Pancreas (tissue), 10 donors: ENCODE measurements around the gene NPRL2. TPM values are rescaled to one million over a fixed set of nuclear protein-coding genes. Genes with fewer than 3 reads are reported as not detected.

Experiments used
- ATAC-seq, 4 donors: fragments of 200-7000 bp; cut with Tn5 transposase; one replicate each; pipeline versions ENCODE4 v1.8.0 to v1.9.1; 2020; ENCODE audit warnings: mild to moderate bottlenecking in 4 of 4, moderate library complexity in 4 of 4
- DNase-seq, 6 donors: peaks; one replicate each; pipeline ENCODE4 v3.0.0-alpha.2; 2020
- FAIRE-seq: peaks from 2 replicates; lab custom pipeline; 2012; peaks lifted over from hg19 to GRCh38; lab: Jason Lieb, UNC
- H3K27ac ChIP-seq, 4 donors: fragments of 200-600 bp; sonication (generic); 1 replicate in 3 of 4; 2 replicates in 1 of 4; pipeline versions ENCODE4 v1.5.0 to v1.8.0; 2020
- H3K27me3 ChIP-seq, 4 donors: fragments of 200-600 bp; one replicate each; pipeline ENCODE4 v1.8.0; 2021
- H3K36me3 ChIP-seq, 3 donors: fragments of 200-600 bp; sonication (generic) in 1 of 3; one replicate each; pipeline versions ENCODE4 v1.5.0 to v1.8.0; 2020 to 2021
- H3K4me1 ChIP-seq, 3 donors: fragments of 200-600 bp; one replicate each; pipeline ENCODE4 v1.8.0; 2021
- H3K4me3 ChIP-seq, 4 donors: fragments of 200-600 bp; sonication (generic) in 2 of 4; one replicate each; pipeline versions ENCODE4 v1.5.0 to v1.8.0; 2020 to 2021
- H3K9me3 ChIP-seq, 4 donors: fragments of 200-600 bp; one replicate each; pipeline ENCODE4 v1.8.0; 2021
- WGBS, 2 donors: extraction: QIAGEN DNeasy Blood & Tissue Kit; methylation state at CpG; one replicate each; pipeline ENCODE4 v1.1.7; 2013; 5-methylcytosine and 5-hydroxymethylcytosine counted together
- intact Hi-C, 3 donors: fragments of 100-400 bp; cut with DNase I; formaldehyde crosslinking; loops; one replicate each; pipeline versions ENCODE4 v1.11.1 to v1.14.2; 2022
- polyA plus RNA-seq, 2 donors: library from polyadenylated mRNA; stranded (reverse); fragments of 200-250 nt; gene quantifications; one replicate each; pipeline ENCODE4 v1.2.3, GENCODE V29; 2013
- total RNA-seq, 6 donors: library from RNA; stranded (reverse); fragmentation: NEBNext Ultra II Directional in 4 of 6; extraction: Animal tissue kit (Norgen Biotek cat#: 25700) in 4 of 6; gene quantifications; one replicate each; pipeline versions ENCODE4 v1.2.1 to v1.2.4, GENCODE V29; 2021 to 2023
- TF ChIP-seq, protein P1 (sequence below), 4 donors: fragments of 200-600 bp; sonication (generic) in 3 of 4; IDR thresholded peaks; one replicate each; pipeline versions ENCODE4 v1.5.0 to v1.8.0; 2021; ENCODE audit warnings: antibody characterized with exemption in 4 of 4
- donor health status: healthy with polysubstance abuse.
- donor health status: DM: no; HTN: no; CAD: no; lungs with moderate emphysema.
- donor health status: DM: no; HTN: no; CAD: no.
- donor health status: control.
- donor health status: control.
- donor health status: Bipolar disorder and iron deficiency.
- donor health status: DM: yes; HTN: yes; CAD: no.
- donor health status: DM: no; HTN: no; CAD: no.
- donor health status: DM: no; HTN: no; CAD: no.
- donor health status: DM: yes; HTN: yes; CAD: no.

NPRL2 gene
- total and polyA plus RNA-seq, 8 donors, result 17.1 to 41.8 (median 20.3) TPM

DNA sequence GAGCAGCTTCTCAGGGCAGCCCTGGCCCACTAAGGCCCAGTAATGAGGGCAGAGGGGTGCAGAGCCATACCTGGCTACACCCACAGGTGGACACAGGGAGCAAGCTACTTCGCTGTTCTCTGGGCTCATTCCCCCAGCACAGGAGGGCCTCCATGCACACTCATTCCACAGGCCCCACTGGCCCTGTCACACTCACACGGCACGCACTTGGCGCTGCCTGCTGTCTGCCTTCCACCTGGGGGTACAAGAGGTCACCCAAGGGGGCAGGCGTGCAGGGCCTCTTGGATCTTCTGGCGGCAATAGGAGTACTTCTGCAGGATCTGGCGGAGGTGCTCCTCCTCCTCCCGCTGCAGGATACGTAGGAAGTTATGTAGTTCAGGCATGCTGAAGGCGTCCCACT is 20.2 kb downstream of the NPRL2 start:
- intact Hi-C loops, result no loop called here
- no peak overlapping the region for H3K4me3 ChIP-seq
- no peaks in the 10 kb centered on the region for H3K9me3 ChIP-seq
- H3K27ac ChIP-seq, result no peak overlapping the region
- ATAC-seq (no peak), DNase-seq (peak in 1 of 6 donors; percentile 47), FAIRE-seq (no peak)
- peaks cover 18 to 37% (median 23%) of the 10 kb centered on the region in 3 donors for H3K4me1 ChIP-seq
- TF ChIP-seq, protein P1, sequence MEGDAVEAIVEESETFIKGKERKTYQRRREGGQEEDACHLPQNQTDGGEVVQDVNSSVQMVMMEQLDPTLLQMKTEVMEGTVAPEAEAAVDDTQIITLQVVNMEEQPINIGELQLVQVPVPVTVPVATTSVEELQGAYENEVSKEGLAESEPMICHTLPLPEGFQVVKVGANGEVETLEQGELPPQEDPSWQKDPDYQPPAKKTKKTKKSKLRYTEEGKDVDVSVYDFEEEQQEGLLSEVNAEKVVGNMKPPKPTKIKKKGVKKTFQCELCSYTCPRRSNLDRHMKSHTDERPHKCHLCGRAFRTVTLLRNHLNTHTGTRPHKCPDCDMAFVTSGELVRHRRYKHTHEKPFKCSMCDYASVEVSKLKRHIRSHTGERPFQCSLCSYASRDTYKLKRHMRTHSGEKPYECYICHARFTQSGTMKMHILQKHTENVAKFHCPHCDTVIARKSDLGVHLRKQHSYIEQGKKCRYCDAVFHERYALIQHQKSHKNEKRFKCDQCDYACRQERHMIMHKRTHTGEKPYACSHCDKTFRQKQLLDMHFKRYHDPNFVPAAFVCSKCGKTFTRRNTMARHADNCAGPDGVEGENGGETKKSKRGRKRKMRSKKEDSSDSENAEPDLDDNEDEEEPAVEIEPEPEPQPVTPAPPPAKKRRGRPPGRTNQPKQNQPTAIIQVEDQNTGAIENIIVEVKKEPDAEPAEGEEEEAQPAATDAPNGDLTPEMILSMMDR (IDR thresholded peaks at IDR 0.05), result no peak
- H3K36me3 ChIP-seq, result peaks cover 8 to 34% (median 22%) of the 10 kb centered on the region in 3 donors
- 90 to 92% methylated on average over 10 of the region's 10 CpGs for WGBS, 2 donors
- H3K27me3 ChIP-seq, result no peaks in the 10 kb centered on the region

DNA sequence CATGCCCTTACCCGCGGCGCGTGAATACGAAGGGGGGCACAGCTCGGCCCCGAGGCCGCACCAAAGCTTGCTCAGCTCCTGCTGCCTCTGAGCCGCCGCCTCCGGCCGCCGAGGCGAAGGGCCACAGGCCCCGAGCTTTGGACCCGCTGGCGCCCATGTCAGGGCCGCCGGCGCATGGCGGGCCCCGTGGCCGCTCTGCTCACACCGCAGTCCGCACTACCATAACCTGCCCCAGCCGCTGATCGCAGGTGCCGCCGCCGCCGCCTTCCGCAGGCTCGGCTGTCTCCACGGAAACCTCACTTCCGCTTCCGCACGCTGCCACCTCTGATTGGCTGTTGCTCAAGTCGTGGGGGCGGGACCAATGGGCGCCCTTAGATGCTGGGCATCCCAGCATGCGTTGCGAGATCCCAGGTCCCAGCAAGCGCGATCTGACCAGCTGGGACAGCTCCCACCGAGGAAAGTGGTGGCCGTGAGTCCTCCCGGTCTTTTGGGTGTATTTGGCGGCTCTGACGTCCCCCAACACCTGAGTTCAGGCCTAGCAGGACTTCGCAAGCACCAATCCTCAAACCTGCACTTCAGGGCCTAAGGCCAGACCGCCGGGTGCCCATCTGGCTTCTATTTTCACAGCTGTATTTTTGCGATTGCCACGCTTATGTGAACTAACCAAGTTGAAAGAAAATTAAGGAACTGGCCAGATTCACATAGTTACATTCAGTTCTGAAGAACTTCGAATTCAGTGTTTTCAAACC is 22.5 kb downstream of the NPRL2 start, which contains the start of gene TUSC2:
Gene TUSC2 (minus strand): TSS at position 281 of the 749 bp plus-strand sequence. CDS start 124 bp downstream, at position 157.
- intact Hi-C loops, result loop anchor here in 1 of 3 donors (10.0 kb wide), 1 partner anchor 73 kb away; no protein-coding TSS in a partner anchor
- H3K27ac ChIP-seq, result peak within 1 kb of the TSS; percentile 61 to 86 (median 80)
- 1% methylated on average over 38 to 55 of the region's 55 CpGs for WGBS, 2 donors

DNA sequence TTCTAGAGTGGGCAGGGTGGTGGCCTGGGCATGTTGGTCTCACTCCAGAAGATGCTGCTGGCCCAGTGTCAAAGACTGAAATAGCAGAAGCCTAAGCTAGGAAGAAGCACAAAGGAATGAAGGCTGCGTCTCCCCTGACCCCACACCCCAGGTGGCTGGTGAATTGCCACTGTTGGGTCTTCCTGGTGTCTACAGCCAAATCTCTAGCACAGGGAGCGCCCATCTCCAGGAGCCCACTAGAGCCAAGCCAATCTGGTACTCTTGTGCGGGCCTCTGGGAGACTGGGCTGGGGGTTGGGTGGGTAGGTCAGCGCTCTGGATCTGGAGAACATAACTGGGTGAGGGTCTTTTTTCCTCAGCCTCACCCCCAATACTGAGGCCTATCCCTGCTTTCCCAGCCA is 23.4 kb downstream of the NPRL2 start:
- Histone ChIP-seq H3K4me3 (peak overlapping the region; percentile 87 to 100 (median 94)), H3K9me3 (no peaks in the 10 kb centered on the region), H3K27me3 (no peaks in the 10 kb centered on the region), H3K4me1 (peaks cover 8 to 19% (median 12%) of the 10 kb centered on the region in 3 donors), H3K27ac (peak overlapping the region in 1 of 4 donors; percentile 23), H3K36me3 (peaks cover 8 to 31% (median 22%) of the 10 kb centered on the region in 3 donors)
- no peak for ATAC-seq
- TF ChIP-seq, protein P1 (IDR thresholded peaks at IDR 0.05), result no peak
- intact Hi-C loops, result loop anchor here in 1 of 3 donors (10.0 kb wide), 1 partner anchor 72 kb away; no protein-coding TSS in a partner anchor
- FAIRE-seq, result no peak
- DNase-seq, result peak in 2 of 6 donors; percentile 27 to 33
- WGBS, 2 donors, result 58 to 65% methylated on average over 4 of the region's 4 CpGs

More for the DNA sequence above, 22.5 kb downstream of the NPRL2 start, which contains the start of gene TUSC2:
- Histone ChIP-seq H3K9me3 (no peaks in the 10 kb centered on the region), H3K4me1 (peaks cover 5 to 15% (median 8%) of the 10 kb centered on the region in 3 donors), H3K4me3 (peak within 1 kb of the TSS; percentile 87 to 100 (median 94)), H3K36me3 (peaks cover 8 to 35% (median 22%) of the 10 kb centered on the region in 3 donors), H3K27me3 (no peaks in the 10 kb centered on the region)
- TF ChIP-seq, protein P1 (IDR thresholded peaks at IDR 0.05), result no peak
- FAIRE-seq (peak; percentile 53), ATAC-seq (peak; percentile 93 to 96 (median 94)), DNase-seq (peak; percentile 95 to 99 (median 98))

DNA sequence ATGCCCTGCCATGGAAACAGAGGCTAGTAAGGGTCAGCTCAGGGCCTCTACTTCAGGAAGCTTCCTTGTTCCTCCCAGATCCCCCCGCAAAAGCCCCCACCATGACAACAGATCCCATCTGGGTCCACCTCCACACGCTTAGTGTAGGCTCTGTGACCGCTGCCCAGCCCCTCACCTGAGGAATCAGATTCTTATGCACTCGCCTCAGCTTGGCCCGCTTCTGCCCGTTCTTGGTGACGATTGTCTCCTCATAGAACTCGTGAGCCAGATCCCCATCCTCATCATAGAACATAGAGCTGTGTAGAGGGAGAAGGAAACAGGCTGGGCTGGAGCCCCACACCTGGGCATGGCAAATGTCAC is 24.4 kb downstream of the NPRL2 start:
- no peak for ATAC-seq
- Histone ChIP-seq H3K9me3 (no peaks in the 10 kb centered on the region), H3K4me1 (peaks cover 8 to 24% (median 16%) of the 10 kb centered on the region in 3 donors), H3K36me3 (peaks cover 8 to 22% (median 17%) of the 10 kb centered on the region in 3 donors), H3K4me3 (no peak overlapping the region), H3K27me3 (no peaks in the 10 kb centered on the region), H3K27ac (no peak overlapping the region)
- 83 to 84% methylated on average over 8 of the region's 8 CpGs for WGBS, 2 donors
- DNase-seq, result peak in 1 of 6 donors; percentile 55
- intact Hi-C loops, result loop anchor here in 1 of 3 donors (10.0 kb wide), 1 partner anchor 71 kb away; no protein-coding TSS in a partner anchor
- no peak for FAIRE-seq
- TF ChIP-seq, protein P1 (IDR thresholded peaks at IDR 0.05), result no peak
